Measurements from ENCODE around the gene TSR3.

TSR3 gene

DNA sequence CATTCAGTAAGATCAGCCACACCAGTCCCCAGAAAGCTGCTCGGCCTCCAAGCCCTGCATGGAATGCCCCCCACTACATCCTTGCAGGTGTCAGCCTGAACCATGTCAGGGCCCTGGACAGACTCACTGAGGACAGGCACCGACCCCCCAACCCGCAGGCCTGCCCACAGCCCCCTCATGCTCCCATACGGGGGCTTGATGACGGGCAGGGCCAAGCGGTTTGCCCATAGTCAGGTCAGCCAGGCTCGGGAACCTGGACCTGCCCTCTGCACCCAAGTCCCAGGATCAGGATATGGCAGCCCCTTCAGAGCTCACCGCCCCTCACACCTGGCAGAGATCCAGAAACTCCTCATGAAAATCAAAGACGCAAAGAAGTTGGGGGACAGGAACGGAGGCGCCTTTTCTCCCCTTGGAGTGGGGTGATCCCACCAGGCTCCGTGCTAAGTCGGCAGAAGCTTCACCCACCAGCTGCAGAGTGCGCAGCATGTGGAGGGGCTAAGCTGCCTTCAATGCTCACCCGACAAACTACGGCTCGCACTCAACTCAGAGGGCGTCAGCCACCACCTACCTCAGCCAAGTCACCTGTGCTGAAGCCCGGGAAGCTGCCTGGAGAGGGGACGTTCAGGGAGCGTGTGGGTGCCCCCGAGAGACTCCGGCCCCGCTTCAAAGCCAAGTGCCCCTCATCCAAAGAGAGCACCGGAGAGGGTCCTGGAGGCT lies 26.6 kb upstream of the TSR3 start:
- DNase-seq (ENCODE audit: low read depth in 2 of 2): no peak

DNA sequence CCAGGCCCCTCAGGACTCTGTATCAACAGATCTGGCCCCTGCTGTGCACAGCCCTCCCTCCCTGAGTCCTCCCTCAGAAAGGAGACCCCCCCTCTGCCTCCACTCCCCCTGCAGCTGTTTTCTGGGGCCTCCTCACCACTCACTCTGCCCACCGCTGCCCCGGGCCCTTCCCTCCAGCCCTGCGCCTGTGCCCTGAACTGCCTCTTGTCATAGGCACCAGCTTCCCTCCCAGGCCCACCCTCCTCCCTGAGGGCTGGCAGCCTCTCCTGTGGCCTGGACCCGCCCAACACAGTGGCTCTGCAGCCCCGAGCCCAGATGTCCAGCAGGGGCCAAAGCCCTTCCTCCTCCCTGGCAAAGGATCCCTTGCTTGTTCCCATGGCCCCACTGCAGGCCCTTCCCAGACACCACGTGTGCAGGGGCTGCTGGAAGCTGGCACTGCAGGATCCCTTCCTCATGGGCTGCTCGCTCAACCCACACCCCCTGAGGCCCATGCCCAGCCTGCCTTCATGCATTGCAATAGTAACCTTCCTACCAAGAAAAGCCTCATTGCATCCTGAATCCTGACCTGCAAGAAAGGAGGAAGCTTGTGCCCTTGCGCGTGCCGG lies 25.8 kb upstream of the TSR3 start:
- no peak for DNase-seq (ENCODE audit: low read depth in 2 of 2)

DNA sequence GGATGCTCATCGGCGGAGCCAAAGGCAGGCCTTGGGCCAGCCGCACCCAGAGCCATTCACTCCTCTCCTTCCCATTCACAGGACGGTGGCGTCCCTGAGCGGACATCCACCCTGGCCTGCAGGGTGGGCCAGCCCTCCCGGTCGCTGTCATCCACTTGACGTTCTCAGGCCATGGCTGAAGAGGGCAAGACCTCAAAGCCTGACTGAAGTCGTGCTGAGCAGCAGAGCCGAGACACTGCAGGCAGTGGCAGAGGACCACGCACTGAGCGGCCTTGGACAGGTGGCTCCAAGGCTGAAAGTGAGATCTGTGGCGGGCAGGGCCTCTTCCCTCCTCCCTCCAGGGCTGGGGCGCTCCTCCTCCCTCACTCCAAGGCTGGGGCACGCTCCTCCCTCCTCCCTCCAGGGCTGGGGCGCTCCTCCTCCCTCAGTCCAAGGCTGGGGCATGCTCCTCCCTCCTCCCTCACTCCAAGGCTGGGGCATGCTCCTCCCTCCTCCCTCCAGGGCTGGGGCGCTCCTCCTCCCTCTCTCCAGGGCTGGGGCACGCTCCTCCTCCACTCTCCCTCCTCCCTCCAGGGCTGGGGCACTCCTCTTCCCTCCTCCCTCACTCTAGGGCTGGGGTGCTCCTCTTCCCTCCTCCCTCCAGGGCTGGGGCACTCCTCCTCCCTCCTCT lies 24.2 kb upstream of the TSR3 start:
- DNase-seq (ENCODE audit: low read depth in 2 of 2): no peak

DNA sequence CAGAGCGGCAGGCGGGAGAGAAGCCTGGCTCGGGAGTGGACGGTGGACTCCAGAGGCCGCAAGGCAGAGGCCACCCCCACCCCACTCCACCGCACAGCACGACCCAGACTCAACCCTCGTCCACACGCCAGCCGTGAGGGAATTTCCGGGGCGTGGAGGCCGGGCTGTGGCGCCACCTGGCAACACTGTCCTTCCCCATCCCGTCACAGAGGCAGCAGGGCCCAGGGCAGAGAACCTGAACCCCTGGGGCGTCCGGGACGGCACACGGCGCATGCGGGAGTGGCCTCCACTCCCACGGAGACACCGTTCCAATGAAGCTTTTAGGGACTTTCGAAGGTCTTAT lies 23.6 kb upstream of the TSR3 start:
- DNase-seq (ENCODE audit: low read depth in 2 of 2): no peak

DNA sequence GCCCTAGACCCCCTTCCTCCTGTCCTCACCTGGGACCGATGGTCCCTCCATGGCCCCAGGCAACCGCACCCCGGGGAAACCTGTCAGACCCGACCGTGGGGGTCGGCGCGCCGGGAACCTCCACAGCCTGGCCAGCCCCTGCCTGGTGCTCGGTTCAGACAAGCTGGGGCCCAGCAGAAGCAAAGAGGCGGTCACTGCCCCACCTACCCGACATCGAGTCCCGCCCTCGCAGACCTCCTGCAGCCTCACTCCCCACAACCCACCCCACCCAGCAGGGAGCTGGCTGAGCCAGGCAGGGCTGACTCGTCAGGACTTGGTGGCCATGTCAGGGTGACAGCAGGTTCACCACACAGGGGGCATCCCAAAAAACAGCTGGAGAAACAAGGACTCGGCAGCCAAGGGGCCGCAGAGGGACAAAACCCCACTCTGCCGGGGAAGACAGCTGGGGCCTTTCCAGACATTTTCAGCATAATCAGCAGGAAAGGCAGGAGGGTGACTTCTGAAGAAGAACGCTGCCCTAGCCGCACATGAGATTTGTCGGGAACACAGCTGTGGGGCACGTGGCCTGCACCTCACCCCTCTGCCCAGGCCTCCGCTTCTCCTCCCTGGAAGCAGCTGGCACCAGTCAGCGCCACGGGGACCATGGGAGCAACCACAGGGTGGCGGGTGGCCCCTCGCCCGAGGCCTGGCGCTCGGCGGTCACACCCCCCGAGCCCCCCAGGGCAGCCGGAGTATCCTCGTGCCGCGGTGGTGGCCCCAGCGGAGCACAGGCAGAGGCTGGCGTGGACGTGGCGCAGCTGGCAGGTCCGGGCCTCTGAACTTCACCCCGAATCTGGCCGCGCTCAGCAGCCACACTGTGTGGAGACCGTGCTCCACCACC lies 23.0 kb upstream of the TSR3 start:
- DNase-seq (ENCODE audit: low read depth in 2 of 2): no peak

DNA sequence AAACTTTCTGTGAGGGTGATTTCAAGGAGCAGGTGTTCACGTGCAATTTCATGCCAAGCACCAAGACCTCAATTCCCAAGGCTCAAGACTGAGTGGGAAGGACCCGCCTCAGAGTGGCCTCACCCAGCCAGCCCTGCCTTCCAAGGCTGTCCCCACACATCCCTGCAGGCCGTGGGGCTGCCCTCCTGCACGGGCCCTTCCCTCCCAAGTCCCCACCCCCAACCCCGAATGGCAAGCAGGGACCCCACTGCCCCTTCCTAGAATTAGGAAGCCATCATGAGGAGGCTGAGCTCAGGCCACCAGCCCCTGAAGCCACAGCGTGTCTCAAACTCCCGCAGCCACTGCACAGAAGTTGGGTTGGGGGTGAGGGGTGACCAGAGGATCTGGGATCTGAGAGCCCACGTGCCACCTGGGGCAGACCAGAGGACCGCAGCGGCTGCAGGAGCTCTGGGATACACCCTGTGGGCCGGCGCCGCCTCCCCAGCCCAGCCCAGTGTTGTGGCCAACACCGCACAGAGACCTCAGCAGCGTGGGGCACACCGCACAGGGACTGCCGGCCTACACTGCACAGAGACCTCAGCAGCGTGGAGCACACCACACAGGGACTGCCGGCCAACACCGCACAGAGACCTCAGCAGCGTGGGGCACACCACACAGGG lies 20.7 kb upstream of the TSR3 start:
- no peak for DNase-seq (ENCODE audit: low read depth in 2 of 2)

DNA sequence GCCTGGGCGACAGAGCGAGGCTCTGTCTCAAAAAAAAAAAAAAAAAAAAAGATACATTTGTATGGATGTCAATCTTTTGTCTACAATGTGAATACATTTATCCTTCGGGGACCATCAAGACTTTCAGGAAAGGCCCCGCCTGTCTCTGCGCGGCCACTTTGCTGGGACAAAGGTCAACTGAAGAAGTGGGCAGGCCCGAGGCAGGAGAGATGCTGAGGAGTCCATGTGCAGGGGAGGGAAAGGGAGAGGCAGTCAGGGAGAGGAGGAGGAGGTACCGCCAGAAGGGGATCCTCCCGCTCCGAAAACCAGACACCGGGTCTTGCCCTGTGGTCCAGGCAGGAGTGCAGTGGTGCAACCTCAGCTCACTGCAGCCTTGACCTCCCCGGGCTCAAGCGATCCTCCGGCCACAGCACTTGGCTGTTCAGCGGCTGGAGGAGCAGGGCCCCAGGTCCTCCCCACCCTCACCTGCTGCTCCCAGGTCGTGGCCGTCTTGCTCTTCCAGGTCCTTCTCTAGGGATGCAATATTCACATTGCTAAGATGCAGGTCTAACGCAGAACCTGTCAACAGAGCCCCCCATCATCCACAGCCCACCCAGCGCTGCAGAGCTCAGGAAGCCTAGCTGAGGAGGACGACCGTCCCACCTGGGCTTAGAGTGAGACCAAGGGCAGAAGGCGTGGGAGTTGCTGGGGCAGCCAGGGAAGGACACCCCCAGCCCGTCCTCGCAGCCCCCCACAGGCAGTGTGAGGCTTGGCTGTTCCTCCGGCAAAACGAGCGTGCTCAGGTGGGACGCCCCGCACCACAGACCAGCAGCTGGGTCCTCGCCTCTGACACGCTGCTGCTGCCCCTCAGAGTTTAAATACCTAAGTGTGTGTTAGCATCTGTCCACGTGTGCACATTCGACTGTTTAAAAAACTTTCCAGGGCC lies 19.6 kb upstream of the TSR3 start:
- no peak for DNase-seq (ENCODE audit: low read depth in 2 of 2)

DNA sequence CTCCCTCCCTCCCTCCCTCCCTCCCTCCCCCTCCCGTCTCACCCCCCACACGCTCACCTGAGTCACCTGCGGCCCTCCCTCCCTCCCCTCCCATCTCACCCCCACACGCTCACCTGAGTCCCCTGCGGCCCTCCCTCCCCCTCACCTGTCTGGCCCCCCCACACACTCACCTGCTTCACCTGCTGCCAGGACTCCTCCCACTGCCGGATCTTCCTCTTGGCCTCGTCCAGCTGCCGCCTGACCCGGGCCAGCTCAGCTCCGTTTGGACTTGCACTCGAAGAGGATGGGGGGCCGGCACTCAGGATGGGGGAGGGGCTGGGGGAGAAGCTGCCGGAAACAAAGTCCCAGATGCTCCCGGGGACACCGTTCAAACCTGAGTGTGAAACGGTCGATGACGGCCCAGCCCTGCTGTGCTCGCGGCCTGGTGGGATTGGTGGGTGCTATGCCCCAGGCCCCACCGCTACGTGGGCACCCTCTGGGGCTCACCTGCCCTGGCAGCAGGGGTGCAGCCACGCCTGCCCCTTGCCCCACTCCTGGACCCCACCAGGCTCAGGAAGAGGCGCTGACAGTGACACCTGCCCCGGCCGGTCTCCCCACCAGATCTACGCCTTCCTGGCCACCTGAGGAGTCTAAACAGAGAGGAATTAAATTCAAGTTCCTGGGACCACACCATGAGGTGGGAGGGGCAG lies 16.0 kb upstream of the TSR3 start:
- DNase-seq (ENCODE audit: low read depth in 2 of 2): no peak

DNA sequence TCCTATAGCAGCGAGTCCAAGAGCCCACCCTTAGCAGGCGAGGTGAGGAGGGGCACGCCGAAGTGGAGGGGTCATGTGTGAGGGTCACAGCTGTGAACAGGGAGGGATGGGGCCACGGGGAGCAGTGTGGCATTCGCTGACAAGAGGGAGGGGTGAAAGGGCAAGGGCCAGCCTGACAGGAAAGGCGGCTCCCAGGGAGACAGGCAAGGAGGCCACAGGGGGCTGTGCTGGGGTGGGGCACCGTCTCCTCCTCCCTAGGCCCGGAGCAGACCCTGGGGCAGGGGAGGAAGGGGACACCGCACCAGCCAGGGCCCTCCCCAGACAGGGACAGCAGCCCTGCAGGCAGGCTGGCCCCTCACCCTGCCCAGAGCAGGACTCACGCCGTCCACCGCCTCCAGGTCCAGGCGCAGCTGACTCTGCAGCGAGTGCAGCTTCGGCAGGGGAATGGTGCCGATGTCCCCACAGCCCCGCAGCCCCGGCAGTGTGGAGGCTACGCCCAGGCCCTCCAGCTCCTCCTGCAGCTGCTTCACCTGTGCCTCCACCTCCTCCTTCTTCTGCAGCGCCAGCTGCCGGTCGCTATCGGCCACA lies 15.1 kb upstream of the TSR3 start:
- DNase-seq (ENCODE audit: low read depth in 2 of 2): no peak

DNA sequence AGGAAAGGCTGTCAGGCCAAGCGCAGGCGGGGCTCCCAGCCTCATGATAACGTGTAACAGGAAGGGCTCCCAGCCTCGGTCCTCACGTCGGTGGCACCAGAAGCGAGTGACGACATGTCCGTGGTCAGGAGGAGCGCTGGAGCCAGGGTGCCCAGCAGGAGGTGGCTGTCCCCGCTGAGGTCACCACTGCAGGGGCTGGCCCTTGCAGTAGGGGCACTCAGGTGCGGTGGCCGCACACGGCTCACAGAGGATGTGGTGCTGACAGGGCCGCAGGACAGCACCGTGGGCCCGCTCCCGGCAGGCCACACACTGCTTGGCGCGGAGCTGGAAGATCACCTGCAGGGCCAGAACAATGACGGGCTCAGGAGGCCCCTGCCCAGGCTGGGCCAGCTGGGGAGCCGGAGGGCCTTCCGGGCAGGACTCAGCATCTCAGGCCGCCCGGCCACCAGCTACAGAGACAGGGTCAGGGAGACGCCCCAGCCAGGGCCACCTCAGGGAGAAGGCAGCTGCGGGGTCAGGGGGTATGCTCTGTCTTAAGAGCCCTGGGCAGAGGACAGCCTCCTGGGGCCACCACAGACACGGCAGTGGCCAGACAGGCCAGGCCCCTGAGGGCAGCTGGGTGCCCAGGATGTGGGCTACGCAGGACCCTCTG lies 14.5 kb upstream of the TSR3 start:
- DNase-seq (ENCODE audit: low read depth in 2 of 2): no peak

DNA sequence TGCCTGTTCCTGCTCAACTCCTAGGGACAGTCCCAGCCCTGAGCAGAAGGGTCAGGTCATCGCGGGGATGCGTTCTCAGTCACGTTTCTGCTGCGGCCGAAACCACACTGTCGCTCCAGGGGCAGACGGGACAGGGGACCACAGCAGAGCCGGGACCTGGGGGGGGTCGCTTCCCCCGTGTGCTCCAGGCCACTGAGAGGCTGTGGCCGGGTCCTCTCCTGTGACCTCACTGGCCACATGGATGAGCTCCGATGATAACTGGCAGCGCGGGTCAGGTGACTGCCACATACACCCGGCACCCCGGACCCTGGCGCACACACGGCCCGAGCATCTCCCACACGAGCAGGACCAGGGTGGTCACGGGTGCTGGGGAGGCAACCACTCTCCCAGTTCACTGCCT lies 12.8 kb upstream of the TSR3 start:
- DNase-seq (ENCODE audit: low read depth in 2 of 2): no peak

DNA sequence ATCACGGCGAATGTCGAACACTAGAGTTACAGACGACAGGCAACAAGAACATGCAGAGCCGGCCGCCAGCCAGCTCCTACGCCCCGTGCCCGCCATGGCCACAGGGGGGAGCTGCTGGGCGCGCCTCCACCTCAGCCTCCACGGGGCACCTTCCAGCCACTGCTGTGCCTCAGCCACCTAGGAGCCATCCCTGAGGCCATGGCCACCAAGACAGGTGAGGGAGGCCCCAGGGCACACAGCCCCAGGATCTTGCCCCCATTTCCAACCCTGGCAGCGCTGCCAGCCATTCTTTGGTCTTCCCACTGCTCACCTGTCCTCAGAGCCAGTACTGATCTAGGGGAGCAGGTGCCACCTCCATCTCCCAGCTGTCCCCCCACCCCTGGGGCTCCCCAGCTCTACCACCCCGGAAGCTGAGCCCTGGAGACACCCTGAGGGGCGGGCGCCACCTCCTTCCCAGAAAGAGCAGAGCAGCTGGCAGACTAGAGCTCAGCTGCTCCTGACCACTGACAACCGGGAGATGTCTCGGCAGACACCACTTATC lies 11.9 kb upstream of the TSR3 start:
- peak in 1 of 2 donors; percentile 31 for DNase-seq (ENCODE audit: low read depth in 2 of 2)

DNA sequence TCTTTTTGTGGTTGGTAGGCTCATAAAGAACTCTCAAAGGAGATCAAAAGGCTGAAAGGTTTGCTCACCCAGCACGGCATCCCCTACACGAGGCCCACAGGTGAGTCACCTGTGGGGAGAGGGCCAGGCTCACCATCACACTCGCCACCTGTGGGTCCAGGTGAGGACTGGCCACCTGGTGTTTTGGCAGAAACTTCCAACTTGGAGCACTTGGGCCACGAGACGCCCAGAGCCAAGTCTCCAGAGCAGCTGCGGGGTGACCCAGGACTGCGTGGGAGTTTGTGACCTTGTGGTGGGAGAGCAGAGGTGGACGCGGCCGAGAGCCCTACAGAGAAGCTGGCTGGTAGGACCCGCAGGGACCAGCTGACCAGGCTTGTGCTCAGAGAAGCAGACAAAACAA lies 11.1 kb upstream of the TSR3 start:
- DNase-seq (ENCODE audit: low read depth in 2 of 2): no peak

DNA sequence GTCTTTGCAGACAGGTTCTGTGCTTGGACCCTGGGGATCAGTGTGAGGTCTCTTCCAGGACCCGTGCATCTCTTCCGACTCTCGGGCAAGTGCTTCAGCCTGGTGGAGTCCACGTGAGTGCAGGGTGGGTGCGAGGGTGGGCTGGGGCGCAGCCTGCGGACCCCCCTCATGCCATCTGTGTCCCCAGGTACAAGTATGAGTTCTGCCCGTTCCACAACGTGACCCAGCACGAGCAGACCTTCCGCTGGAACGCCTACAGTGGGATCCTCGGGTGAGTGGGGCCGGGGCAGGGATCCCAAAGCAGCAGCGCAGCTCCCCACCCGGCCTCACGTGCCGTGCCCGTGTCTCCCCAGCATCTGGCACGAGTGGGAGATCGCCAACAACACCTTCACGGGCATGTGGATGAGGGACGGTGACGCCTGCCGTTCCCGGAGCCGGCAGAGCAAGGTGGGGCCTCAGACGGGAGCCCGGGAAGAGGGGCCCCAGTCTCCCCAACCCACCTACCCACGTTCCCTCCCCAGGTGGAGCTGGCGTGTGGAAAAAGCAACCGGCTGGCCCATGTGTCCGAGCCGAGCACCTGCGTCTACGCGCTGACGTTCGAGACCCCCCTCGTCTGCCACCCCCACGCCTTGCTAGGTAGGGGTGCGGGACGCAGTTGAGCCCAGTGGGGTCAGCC lies 10.1 kb upstream of the TSR3 start:
- no peak for DNase-seq (ENCODE audit: low read depth in 2 of 2)

DNA sequence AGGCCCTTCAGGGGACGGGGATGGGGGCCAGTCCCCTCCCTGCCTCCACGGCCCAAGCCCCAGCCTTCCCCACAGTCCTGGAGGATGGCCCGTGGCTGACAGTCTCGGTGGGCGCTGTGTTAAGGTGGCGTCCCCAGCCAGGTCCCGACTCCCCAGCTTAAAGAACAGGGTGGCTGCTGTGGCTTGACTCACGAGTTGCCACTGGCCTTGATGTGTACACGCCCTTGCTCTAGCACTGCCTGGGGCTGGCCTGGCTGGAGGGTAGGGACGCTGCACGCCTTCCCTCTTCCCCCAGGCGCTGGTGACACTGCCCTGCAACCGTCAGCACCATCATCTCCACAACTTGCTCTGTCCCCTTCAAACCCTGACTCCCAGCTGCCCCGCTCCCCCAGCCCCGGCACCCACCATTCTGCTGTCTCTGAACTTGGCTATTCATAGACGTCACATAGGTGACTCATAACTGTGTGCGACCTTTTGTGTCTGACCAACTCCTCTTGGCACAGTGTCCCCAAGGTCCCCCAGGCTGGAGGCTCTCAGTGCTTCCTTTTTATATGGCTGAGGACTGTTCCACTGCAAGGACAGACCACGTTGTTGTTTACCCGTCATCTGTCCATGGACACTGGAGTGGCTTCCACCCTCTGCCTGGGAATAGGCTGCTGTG lies 6.4 kb upstream of the TSR3 start:
- no peak for DNase-seq (ENCODE audit: low read depth in 2 of 2)

DNA sequence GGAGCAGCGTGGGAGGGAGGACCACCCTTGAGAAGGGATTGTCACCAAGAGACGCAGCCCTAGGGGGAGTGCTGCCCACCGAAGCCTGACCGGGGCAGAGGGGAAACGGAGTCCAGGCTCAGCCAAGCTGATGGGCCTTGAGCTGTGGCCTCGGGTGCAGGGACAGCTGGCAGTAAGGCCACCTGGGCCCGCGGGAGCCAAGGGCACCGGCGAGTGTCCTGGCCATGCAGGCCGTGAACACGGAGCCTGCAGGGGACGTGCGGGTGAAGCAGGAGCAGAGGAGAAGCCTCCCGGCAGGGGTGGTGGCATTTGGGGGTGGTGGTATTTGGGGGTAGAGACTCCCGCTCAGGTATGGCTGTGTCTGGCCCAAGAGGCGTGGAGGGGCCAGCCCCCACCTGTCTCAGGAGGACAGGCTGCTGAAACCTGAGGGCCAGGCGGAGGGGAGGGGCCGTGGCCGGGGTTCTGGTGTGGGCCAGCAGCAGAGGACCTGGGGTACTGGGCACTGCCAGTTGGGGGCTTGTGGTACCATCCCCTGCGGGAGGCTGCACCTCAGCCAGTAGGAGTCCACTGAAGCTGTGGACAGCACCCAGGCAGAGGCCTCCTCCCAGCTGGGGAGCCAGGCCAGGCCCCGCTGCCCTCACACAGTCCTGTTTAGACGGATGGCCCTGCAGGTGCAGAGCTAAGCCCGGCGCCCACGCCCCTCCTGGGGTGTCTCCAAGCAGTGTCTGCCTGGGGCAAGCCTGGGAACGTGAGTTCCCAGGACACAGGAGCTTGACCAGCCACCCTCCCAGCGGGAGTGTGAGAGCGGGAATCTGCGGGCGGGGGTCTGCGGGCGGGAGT lies 4.6 kb upstream of the TSR3 start:
- DNase-seq (ENCODE audit: low read depth in 2 of 2): no peak

DNA sequence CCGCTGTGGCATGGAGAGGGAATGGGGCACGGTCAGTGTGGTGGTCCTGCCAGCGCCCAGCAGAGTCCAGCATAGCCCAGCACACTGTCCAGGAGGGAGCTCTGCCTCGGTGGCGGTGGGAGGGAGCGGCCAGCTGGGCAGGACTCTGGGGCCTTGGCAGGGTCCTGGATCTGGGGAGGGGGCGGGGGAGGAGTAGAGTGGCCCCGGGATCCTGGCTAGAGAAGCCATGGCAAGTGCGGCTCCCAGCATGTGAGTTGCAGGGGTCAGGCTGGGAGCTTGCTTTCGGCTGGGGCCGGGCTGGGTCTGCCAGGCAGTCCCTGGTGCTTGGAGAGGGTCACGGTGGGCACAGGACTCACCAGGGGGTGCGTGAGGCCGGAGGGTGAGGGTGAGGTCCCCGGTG lies 3.9 kb upstream of the TSR3 start:
- no peak for DNase-seq (ENCODE audit: low read depth in 2 of 2)
